Fibroblast of peridontal ligament (primary cell): ENCODE results near the gene FOXP1.

ENCODE experiments used
- DNase-seq: peaks from one replicate; pipeline ENCODE4 v3.0.0-alpha.2; 2010; ENCODE audit errors: extremely low read depth

Gene FOXP1

DNA sequence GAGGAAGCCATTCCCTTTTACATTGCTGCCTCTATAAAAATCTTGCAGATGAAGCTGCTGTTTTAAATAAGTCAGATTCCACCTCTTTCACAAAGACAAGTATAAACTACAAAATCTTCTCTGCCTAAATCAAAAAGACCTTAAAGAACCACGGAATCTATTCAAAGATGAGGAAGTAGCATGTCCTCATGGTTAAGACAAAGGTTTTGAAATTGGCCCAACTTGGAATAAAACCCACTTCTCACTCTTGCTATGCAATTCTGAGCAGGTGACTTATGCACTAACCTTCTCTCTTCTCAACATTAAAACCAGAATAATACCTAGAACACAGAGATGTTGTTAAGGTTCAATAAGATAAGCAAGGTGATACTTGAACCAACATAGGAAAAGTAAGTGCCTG is 97.6 kb downstream of the FOXP1 start:
- no peak for DNase-seq

DNA sequence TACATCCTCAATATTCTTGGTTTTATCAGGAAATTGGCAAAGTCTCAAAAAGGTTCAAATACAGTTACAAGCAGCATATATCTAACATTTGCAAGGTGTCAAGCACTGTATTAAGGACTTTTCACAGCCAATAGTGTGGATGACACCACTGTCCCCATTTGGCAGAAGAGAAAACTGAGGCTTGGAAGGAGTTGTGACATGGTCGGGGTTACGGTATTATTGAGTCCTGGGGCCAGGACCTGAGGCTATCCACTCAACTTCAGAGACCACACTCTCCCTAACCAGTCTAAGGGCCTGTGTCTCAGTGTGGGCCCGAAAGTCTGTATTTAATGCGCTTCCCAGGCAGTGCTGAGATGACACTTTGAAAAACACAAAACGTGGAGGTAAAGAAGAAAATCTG is 99.1 kb downstream of the FOXP1 start:
- DNase-seq = no peak

DNA sequence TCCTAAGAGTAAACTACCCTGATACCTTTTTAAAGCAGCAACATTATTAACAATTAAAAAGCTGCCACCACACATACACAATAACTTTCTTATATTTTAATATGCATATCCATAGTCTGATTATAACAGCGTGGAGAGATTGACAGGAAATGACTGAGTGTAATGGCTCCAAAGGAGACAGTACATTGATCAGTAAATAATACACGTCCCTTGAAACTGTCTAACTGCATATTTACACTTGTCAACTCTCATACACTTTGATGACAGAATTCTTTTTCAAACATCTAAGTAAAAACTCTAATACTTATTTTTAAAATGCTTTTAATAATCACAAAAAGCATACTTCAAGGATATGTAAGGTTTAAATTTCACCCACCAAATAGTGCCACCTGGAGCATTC is 99.5 kb downstream of the FOXP1 start:
- no peak for DNase-seq

DNA sequence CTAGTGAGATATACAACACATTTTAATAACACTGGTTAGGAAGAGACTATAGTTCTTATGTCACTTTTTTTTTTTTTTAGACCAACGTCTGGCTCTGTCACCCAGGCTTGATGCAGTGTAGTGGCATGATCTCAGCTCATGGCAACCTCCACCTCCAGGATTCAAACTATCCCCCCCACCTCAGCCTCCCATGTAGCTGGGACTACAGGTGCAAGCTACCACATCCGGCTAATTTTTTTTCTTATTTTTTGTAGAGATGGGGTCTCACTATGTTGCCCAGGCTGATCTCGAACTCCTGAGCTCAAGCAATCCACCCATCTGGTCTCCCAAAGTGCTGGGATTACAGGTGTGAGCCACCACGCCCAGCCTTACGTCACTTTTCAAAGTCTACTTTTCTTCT is 100.8 kb downstream of the FOXP1 start:
- no peak for DNase-seq

DNA sequence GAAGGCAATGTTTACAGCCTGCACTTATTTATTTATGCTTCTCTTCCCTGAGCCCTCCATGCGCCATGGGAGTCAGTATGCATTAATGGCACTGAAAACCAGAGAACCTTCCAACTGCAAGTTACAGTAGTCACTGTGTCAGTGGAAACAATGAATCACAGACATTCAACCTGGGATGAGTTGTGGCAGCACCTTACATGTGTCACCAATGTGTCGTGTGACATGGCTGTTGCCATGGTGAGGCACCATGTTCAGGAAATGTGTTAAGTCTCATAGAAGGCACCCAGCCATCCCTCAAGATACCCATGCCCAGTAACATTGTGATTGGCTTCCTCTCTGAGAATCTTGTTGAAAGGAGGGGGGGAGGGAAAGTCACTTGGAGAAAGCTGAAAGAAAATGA is 105.0 kb downstream of the FOXP1 start:
- no peak for DNase-seq

DNA sequence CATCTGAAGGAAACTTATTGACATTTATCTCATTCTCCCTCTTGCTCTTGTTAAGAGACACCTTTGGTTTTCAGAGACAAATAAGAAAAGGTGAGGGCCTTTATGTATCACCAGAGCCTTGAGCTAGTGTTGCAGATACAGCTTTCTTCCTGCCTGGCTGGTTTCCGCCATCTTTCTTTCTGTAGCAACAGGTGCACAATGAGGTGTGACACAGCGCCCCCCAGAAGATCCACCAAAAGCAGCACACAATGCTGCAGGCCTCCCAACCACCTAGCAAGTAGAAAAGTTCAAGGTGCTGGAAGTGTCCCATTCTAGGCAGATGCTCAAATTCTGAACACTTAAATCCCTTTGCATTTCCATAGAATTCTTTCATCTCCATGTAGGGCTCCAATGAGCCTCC is 106.6 kb downstream of the FOXP1 start:
- DNase-seq = no peak

DNA sequence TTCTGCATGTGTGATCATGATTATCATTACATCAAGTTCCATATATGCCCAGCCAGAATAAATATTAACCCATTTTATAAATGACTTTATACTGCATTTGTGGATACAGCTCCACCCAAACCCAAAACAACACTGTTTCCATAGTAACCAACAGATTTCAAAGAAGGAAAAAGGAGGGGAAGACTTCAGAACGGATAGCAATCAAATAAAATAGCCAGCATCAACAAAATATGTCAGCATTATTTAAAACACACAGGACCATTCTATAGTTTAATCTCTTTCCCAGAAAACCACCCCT is 114.4 kb downstream of the FOXP1 start:
- DNase-seq = peak; percentile 26

DNA sequence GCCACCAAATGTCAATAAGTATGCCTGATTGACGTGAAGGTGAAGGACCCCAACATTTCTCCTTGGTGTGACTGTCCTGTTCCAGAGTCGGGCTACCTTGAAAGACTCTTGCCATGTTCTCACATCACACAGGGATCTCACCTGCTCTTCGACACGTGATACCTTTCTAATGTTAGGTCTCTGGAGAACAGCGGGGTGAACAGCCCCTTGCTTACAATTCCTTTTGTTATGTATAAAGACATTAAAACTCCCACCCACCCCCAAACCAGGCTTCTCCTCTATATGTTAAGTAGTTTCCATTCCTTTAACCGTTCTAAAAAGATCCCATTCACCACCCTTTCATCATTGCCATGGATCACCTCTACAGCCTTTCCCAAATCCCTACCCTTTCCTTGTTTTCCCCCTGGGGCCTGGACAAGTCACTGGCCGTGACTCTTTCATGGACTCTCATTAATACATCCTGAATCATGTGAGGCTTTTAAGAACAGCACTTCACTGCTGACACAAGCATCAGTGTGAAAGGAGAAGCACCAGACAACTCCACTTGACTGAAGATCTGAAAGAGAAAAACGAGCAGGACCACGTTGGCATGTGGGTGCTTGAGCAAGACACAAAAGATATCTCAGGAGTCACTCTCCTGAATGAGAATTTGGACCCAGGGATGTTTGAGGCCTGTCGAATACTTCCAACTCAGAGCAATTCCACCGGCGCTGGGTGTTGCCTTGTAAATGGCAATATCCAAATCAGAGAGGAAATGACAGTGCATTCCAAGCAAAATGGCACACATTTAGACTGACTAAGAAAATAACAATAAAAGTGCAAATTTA is 115.0 kb downstream of the FOXP1 start:
- DNase-seq = no peak

DNA sequence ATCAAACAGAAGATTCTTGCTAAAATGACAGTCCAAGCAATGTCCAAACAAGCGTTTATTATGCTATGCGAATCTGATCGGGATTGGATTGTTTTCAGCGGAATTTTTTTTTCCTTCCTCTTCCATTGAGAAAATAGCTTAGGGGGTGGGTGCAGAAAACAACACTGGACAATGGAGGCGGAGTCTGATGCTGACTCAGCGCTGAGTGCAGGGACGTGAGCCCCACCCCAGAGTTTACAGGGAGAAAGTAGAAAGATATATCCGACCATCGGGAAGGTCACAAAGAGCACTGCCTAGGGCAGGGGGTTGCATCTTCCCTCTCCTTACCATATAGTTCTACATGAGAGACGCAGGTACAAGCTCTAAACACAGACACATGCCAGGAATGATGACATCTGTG is 117.0 kb downstream of the FOXP1 start:
- DNase-seq = no peak

DNA sequence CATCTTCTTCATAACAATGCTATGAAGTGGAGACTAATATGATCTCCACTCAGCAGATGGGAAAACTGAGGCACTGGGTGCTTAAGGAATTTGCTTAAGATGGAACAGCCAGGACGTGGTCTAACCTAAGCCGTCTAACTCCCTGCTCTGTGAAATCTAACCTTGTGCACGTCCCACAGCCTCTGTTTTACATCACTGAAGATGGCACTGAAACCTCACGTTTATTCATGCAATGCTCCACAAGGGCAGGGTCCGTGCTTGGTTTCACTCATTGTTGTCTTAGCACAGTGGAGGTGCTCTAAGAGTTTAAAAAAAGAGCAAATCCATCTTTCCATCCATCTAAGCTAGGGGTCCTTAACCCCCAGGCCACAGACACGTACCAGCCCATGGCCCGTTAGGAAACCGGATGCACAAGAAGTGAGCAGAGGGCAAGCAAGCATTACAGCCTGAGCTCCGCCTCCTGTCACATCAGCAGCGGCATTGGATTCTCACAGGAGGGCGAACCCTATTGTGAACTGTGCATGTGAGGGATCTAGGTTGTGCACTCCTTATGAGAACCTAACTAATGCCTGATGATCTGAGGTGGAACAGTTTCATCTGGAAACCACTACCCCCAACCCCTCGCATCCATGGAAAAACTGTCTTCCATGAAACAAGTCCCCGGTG is 118.0 kb downstream of the FOXP1 start:
- no peak for DNase-seq

DNA sequence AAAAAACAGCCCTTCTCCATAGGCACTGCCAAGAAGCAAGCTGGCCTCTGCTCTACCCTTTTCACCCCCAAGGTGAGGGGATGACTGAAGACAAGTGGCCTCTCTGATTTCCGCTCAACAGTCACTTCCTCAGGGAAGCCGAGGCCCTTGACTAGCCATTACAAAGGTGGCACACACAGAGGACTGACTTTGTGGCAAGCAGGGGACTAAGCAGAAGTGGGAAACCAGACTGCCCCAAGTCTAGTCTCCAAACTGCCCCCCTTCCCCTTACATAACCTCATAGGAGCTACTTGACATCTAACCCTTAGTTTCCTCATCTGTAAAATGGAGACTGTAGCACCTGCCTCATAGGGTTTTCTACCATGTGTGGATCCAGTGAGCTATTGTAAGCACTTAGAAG is 118.9 kb downstream of the FOXP1 start:
- no peak for DNase-seq

DNA sequence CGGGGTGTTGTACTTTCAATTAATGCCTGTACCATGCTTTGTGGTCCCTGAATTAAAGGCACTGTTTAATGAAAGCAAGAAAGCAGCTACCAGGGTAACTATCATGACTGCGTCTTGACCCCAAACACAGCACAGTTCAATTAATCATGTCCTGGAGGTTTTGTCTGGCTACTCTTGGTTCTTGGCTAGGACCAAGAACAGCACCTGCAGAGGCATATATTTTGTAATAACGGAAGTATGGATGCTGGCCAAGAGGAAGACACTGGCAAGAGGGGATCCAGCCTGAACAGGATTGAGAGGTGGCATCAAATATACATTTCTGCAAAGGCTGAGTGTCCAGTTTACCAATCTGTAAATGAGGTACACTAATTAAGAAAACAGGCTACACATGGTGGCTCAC is 119.9 kb downstream of the FOXP1 start:
- DNase-seq = no peak

DNA sequence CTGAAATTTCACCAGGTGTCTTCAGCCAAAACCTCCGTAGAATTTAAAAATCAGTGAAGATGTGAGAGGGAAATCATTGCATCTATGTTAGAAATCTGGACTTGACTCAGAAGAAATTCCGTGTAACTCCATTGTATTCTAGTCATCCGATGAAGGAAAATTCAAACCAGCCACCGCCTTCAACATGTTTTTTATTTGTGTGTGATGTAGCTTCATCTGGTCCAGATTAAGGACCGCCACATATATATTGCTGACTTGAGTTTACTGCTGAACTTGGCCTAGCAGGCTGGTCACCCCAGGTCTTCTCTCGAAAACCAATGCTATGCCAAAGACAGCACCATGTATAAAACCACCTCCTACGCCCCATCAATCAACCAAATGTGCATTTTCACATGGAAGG is 120.9 kb downstream of the FOXP1 start:
- DNase-seq = no peak

DNA sequence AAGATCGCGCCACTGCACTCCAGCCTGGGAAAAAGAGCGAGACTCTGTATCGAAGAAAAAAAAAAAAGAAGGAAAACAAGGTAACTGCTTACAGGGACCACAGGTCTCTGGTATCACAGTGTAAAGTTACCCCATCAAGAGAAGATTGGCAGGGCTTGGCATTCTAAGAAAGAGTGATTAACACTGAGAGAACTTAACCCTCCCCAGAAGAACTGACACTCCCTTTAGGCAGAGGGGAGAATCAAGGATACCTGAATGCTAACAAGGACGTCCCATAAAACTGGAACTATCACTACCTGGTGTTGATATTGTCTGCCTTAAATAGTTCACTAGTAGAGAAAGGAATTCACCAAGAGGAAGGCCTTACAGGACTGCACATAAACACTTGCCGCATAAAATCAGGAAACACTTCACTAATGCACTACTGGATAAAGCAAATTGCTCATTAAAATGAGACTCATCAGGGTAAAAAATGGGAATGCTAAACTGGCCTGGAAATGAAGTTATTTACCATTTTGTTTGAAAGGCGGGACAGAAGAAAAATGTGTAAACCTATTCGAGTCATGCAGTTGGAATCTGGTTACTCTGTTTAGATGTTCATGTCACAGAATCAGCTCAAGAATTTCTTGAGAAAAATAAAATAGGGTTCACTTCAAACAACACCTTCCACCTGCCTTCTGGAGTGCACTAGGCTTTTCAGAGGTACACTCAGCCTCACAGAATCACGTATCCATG is 121.6 kb downstream of the FOXP1 start:
- DNase-seq = no peak

DNA sequence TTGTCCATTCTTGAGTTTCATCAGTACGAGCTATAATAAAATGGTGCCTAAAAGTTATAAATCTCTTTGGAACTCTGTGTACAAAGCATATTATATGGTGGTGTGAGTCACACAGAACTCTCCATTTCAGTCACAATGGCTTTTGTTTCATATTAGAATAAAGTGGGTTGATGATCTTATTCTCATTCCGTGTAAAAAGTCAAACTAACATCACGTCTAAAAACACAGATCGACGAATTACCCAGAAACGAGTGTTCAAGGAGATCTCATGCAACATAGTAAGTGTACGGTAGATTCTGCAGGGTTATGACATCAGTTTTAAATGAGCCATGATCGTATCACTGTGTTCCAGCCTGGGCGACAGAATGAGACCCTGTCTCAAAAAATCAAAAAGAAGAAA is 122.4 kb downstream of the FOXP1 start:
- DNase-seq = no peak

DNA sequence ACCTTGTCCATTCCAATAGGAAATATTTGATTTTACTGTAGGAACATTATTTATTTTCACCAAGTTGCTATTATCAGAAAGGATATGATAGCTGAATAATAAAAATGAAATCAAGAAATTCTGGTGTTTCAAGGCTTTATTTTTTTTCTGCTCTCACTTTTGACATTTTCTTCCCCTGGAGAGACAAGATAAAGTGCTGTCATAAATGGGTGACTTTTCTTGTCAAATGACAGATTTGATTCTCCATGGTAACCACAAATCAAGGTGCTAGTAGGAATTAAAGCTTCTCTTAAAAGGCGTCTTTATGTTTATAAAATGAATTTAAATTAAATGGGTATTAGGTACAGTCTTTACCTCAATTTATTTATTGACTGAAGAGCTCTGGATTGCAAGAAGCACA is 124.6 kb downstream of the FOXP1 start:
- DNase-seq = no peak

DNA sequence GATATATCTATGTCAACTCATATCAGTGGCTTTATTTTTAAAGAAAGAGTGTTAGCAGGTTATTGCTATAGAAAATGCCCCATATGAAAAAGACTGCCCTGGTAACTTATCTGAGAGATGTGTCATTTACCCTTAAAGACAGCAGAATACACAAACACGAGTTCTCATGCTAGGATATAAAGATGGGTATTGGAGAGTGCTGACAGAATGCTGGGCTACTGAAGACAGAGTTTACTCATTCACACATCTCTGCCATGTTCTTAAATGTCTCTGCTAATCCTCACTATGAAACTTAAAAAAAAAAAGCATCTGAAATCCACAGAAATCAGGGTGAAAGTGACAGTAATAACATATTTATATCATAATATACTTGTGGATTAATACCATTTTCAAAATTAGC is 126.7 kb downstream of the FOXP1 start:
- DNase-seq = peak; percentile 6

DNA sequence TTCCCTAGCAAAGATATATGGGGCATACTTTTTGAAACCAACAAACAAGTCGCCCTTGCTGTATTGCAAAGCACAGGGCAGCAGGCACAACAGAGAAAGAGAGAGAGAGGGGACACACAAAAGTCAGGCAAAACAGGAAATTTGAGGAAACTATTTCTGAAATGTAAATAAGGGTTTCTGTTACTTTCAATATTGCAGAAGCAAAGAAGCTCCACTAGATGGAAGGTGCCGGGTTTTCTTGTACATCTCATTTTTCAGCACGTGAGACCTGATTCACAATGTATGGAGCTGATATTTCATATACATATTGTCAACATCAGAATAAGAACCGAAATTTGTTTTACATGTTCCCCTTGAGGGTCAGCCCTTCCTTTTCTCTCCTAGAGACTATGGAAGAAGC is 127.4 kb downstream of the FOXP1 start:
- peak; percentile 47 for DNase-seq

DNA sequence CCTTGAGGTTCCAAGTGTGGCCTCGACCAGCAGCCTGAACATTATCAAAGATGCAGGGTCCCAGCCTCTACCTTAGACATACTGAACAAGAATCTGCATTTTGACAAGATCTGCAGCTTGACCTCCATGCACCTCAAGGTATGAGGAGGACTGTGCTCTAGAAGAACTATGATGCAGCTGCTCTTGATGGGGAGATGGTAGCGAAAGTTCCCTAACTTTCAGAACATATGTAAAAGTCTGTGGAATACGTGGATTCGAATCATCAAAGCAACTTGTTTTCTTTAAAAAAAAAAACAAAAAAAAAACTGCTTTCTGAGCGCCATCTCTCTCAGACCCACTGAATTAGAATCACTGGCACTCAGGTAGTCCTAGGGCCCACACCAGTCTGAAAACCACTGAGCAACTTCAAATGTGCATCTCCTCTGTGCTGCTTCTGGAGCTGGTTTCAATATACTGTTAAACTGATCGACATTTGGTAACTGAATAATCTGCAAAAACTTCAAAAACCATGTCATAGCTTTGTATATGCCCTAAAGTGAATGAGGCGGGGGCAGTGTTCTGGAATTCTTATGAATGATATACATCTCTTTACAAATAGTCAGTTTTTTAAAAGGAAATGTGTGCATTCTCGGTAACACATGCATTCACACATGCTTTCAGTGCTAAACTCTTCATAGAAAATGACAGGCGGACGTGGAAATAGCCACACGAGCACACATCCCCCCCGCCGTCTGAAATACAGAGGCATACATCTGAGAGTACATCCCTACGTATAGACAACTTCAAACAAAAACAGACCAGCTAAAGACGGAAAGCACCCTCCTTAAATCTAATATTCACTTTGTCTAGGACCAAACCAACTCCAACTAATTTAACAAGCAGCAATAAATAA is 128.8 kb downstream of the FOXP1 start:
- no peak for DNase-seq

DNA sequence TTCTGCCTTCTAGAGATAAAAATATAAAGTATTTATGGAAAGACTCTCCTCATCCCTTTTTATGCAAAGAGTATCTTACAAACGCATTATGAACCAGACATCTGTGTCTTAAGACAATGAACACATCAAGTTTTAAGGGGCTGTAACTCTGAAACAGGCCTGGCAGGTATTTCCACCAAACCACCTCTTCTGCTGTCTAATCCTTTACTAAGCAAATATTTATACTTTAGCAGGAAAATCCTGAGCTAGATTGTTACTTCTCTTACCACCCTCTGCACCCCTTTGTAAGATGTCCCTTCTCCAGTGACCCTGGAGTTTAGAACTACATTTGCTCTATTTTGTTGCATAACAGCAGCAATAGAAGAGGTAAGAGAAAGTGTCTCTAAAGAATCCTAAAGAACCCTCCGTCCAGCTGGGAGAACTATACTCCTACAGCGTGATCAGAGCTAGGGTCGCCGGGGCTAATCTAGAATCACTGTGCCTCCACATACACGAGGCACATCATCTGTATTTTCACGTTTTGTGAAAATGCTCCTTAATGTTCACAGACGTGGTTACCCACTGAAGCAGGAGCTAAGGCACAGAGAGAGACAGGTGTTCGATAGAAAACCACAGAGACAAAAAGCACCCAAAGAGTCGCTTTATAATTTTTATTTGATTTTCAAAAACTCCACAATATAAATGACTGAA is 129.6 kb downstream of the FOXP1 start:
- no peak for DNase-seq

DNA sequence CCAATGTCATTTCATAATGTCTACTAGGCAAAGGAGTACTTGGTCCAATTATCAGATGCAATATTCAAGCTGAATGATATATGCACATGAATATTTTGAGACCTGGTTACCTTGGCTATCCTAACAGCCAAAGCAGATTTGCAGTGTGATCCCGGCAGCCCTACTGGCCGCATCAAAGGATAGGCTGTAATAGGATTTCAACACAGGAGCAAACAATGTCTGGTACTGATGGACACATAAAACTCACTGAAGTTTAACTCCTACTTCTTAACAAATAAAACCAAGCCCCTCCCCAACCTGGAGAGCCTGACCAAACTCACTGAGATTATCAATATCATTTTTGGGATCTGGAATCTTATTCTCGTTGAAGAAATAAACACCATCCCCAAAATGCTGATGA is 130.2 kb downstream of the FOXP1 start:
- no peak for DNase-seq

DNA sequence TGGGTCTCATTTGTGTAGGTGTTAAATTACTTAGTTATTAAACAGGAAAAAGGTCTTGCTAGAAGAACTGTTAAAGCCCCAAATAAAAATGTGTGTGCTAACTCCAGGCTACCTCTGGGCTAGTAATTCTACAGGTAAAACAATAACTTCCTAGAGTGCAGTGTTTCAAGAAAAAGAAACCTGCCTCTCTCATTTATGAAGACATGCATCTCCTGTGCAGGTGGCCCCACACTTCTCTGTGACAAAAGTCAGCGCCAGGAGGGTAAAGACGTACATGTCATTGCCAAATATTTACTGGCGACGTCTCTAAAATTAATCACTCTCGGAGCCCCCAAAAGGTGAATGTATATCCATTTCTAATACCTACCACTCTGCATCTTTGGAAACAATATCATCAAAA is 131.7 kb downstream of the FOXP1 start:
- DNase-seq = no peak
